BJ (cell line): ENCODE measurements around the gene COTL1. TPM values are rescaled to one million over a fixed set of nuclear protein-coding genes. Genes with fewer than 3 reads are reported as not detected.
A peak's percentile ranks its signal among the peaks of the same experiment; 100 is the strongest.
"Not testable (repeated sequence)": the region's sequence is repeated elsewhere in the genome, so short reads cannot be mapped to it uniquely, and the experiment has no call there.

Experiments used
- CTCF ChIA-PET: fragments of 350-600 bp; formaldehyde crosslinking; extraction: SDS; loops from one replicate; lab custom pipeline; 2021; ENCODE audit warnings: antibody characterized with exemption, inconsistent platforms; lab: Yijun Ruan, JAX
- POLR2A ChIA-PET: fragments of 300-600 bp; sonication (Branson Sonifier 250); formaldehyde crosslinking; extraction: SDS; loops from one replicate; lab custom pipeline; 2021; ENCODE audit warnings: antibody characterized with exemption; lab: Charles Lee
- DNase-seq: peaks from one replicate; pipeline ENCODE4 v3.0.0-alpha.2; 2011; ENCODE audit warnings: low read depth
- H3K27me3 ChIP-seq: 2 replicates; pipeline ENCODE4 v1.6.0; 2011; ENCODE audit warnings: low read length; ENCODE audit not compliant: control insufficient read depth, insufficient read depth
- H3K36me3 ChIP-seq: 2 replicates; pipeline ENCODE4 v1.5.1; 2011; ENCODE audit warnings: low read length; ENCODE audit not compliant: control insufficient read depth, insufficient read depth
- H3K4me3 ChIP-seq: 2 replicates; pipeline ENCODE4 v1.5.1; 2011; ENCODE audit warnings: low read depth, mild to moderate bottlenecking, control low read depth, low read length
- CTCF ChIP-seq: IDR thresholded peaks from 2 replicates; pipeline ENCODE4 v1.5.1; 2011; ENCODE audit warnings: low read depth, mild to moderate bottlenecking, control low read depth, inconsistent platforms, low read length, moderate library complexity; ENCODE audit not compliant: insufficient read depth
- polyA plus RNA-seq: library from polyadenylated mRNA; depleted of rRNA; stranded (reverse); fragments of >200 nt; gene quantifications from 2 replicates; pipeline ENCODE4 v1.2.3, GENCODE V29; 2011; rRNA removed

The COTL1 gene
- polyA plus RNA-seq, 1 experiment = 166 TPM

GRCh38 chr16:84519855-84520254 is 98.0 kb downstream of the COTL1 start:
- no peaks in the 10 kb centered on the region for H3K27me3 ChIP-seq
- H3K4me3 ChIP-seq = no peak overlapping the region
- no peaks in the 10 kb centered on the region for H3K36me3 ChIP-seq
- ChIA-PET CTCF (interaction anchor here (0.7 to 3.7 kb wide), 5 partner anchors 9 to 102 kb away, joined by 3 to 15 read pairs (median 3); no protein-coding TSS in a partner anchor), POLR2A (no interaction called here)
- no peak for DNase-seq
- no peak for TF ChIP-seq CTCF

DNA sequence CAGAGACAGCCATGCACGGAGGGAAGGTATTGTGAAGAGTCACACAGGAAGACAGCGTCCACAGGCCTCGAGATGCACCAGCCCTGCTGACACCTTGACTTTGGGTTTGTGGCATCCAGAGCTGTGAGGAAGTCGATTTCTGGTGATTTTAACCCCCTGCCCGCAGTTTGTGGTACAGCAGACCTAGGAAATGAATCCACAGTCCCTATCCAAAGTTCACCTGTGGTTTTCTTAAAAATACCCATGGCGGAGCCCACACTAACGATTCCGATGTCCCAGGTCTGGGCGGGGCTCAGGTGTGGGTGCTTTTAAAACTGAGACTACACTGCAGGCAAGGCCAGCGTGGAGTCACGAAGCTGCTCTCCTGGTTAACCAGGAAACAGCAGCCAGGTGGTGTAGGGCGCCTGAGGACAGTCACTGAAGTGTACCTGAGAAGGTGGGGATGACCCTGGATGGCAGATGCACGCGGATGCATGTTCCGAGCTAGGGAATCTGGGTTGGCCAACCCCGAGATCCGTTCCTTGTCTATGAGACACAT is 99.0 kb downstream of the COTL1 start:
- no peak for TF ChIP-seq CTCF
- Histone ChIP-seq H3K4me3 (no peak overlapping the region), H3K36me3 (no peaks in the 10 kb centered on the region), H3K27me3 (no peaks in the 10 kb centered on the region)
- ChIA-PET CTCF (interaction anchor here (1.4 to 3.7 kb wide), 2 partner anchors 12 to 103 kb away, joined by 4 to 15 read pairs; no protein-coding TSS in a partner anchor), POLR2A (no interaction called here)
- DNase-seq = no peak

DNA sequence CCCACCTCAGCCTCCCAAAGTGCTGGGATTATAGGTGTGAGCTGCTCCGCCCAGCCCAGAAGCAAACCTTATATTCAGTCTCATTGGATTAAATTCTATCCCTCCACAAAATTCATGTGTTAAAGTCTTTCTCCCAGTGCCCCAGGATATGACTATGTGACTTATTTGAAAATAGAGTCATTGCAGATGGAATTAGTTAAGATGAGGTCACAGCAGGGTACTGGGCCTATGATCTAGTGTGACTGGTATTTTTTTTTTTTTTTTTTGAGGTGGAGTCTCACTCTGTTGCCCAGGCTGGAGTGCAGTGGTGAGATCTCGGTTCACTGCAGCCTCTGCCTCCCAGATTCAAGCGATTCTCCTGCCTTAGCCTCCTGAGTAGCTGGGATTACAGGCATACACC is 99.7 kb downstream of the COTL1 start:
- H3K36me3 ChIP-seq, H3K4me3 ChIP-seq, POLR2A ChIA-PET, H3K27me3 ChIP-seq: not testable (repeated sequence)
- peak; percentile 70 for DNase-seq
- CTCF ChIA-PET = interaction anchor here (1.0 to 3.7 kb wide), 2 partner anchors 104 to 208 kb away, joined by 3 to 15 read pairs; no protein-coding TSS in a partner anchor

DNA sequence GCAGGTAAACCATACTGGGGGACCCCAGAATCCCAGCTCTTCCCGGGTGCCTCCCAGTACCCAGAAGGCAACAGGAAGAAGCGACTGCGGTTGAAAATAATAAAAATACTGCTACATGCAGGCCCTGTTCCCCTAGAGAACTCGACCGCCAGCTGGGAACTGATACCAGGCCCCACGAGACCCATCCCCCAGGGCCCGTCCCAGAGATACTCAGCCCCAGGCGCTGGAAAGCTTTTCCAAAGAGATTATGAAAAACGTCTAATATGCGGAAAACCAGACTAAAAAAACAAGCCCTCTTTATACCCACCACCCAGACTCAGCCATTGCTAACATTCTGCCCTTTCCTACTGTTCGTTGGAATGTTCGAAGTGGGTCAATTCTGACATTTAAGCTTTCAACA is 100.5 kb downstream of the COTL1 start:
- Histone ChIP-seq H3K36me3 (no peaks in the 10 kb centered on the region), H3K4me3 (no peak overlapping the region), H3K27me3 (no peaks in the 10 kb centered on the region)
- ChIA-PET POLR2A (no interaction called here), CTCF (interaction anchor here (0.9 to 3.7 kb wide), 4 partner anchors 9 to 209 kb away, joined by 3 to 15 read pairs (median 3); no protein-coding TSS in a partner anchor)
- no peak for TF ChIP-seq CTCF
- DNase-seq = no peak

Other genes with a start within 250 kb of the COTL1 start
- gene ATP2C2, start 249.5 kb downstream of the COTL1 start, polyA plus RNA-seq = not detected in 2 replicates
- 29.1 and 41.2 TPM in 2 replicates for gene MEAK7, start 113.4 kb downstream of the COTL1 start, polyA plus RNA-seq
- gene KLHL36, start 30.4 kb upstream of the COTL1 start, polyA plus RNA-seq = 33.2 and 43.7 TPM in 2 replicates
- 39.6 and 55.1 TPM in 2 replicates for gene USP10, start 81.9 kb upstream of the COTL1 start, polyA plus RNA-seq
- gene CRISPLD2, start 201.9 kb upstream of the COTL1 start, polyA plus RNA-seq = 109 and 183 TPM in 2 replicates